GM12878 (cell line): ENCODE measurements around the gene OPRL1. TPM values are rescaled to one million over a fixed set of nuclear protein-coding genes. Genes with fewer than 3 reads are reported as not detected.
A peak's percentile ranks its signal among the peaks of the same experiment; 100 is the strongest.

Experiments
- ASH2L ChIP-seq: fragments of 300-600, 200-600 bp; sonication (generic); IDR thresholded peaks from 2 replicates; pipeline ENCODE4 v1.6.1; 2017; ENCODE audit warnings: low read depth, mild to moderate bottlenecking, borderline replicate concordance
- BCL11A ChIP-seq: IDR thresholded peaks from 2 replicates; pipeline ENCODE4 v1.6.1; 2011; ENCODE audit warnings: low read depth, low read length
- BHLHE40 ChIP-seq, 2 experiments: fragments of 450-650 bp in 1 of 2; IDR thresholded peaks; 2 replicates each; pipeline ENCODE4 v1.6.1; 2011 to 2017; ENCODE audit warnings: low read depth in 2 of 2, borderline replicate concordance in 1 of 2, improper control_type of control experiment in 1 of 2, low read length in 1 of 2, mild to moderate bottlenecking in 1 of 2
- CEBPB ChIP-seq, 2 experiments: fragments of 150-350 bp in 1 of 2; IDR thresholded peaks; 2 replicates each; pipeline ENCODE4 v1.6.1; 2012 to 2014; ENCODE audit warnings: low read depth in 2 of 2, low read length in 2 of 2, borderline replicate concordance in 1 of 2, inconsistent platforms in 1 of 2
- DPF2 ChIP-seq: fragments of 450-650 bp; IDR thresholded peaks from 2 replicates; pipeline ENCODE4 v1.6.1; 2017; ENCODE audit warnings: mild to moderate bottlenecking
- EGR1 ChIP-seq, 2 experiments: IDR thresholded peaks; 1 replicate in 1 of 2; 2 replicates in 1 of 2; pipeline ENCODE4 v1.6.1; 2011 to 2012; ENCODE audit warnings: low read depth in 2 of 2, low read length in 2 of 2, borderline replicate concordance in 1 of 2, mild to moderate bottlenecking in 1 of 2, moderate library complexity in 1 of 2
- EZH2 ChIP-seq: IDR thresholded peaks from 2 replicates; pipeline ENCODE4 v1.6.1; 2012; ENCODE audit warnings: low read depth, mild to moderate bottlenecking, control low read depth, inconsistent platforms, low read length, borderline replicate concordance; ENCODE audit not compliant: control insufficient read depth
- NR2F1 ChIP-seq: fragments of 450-650 bp; conservative IDR thresholded peaks from 2 replicates; pipeline ENCODE4 v1.6.1; 2017; ENCODE audit warnings: mild to moderate bottlenecking
- RAD51 ChIP-seq: fragments of 450-650 bp; IDR thresholded peaks from 2 replicates; pipeline ENCODE4 v1.6.1; 2016; ENCODE audit warnings: moderate library complexity, mild to moderate bottlenecking, inconsistent platforms
- SUPT20H ChIP-seq: IDR thresholded peaks from 2 replicates; pipeline ENCODE4 v1.6.1; 2011; ENCODE audit warnings: low read depth, mild to moderate bottlenecking, low read length, moderate library complexity, borderline replicate concordance; ENCODE audit not compliant: control insufficient read depth
- TBL1XR1 ChIP-seq: IDR thresholded peaks from 2 replicates; pipeline ENCODE4 v1.6.1; 2012; ENCODE audit warnings: low read depth, low read length, improper control_type of control experiment
- TCF12 ChIP-seq: IDR thresholded peaks from 2 replicates; pipeline ENCODE4 v1.6.1; 2011; ENCODE audit warnings: low read depth, mild to moderate bottlenecking, low read length
- ZZZ3 ChIP-seq: IDR thresholded peaks from 2 replicates; pipeline ENCODE4 v1.6.1; 2011; ENCODE audit warnings: low read depth; ENCODE audit not compliant: control insufficient read depth, insufficient read length
- polyA plus RNA-seq, 11 experiments: library from polyadenylated mRNA; depleted of rRNA in 4 of 11; unstranded in 6 of 11; stranded (reverse) in 5 of 11; fragments of >200 nt; fragmentation: Nextera tagmentation in 4 of 11; fragmentation: Illumina TruSeq in 1 of 11; extraction: Ambion mirVana in 4 of 11; extraction: Trizol in 1 of 11; gene quantifications; 1 replicate in 1 of 11; 2 replicates in 10 of 11; pipeline versions ENCODE4 v1.2.1 to v1.2.3, GENCODE V29; 2011 to 2016; ENCODE audit warnings: inconsistent platforms in 2 of 11, missing spikeins in 2 of 11, low read depth in 1 of 11
- total RNA-seq, 4 experiments: library from RNA; depleted of rRNA in 3 of 4; stranded (reverse); fragments of >200 nt in 3 of 4; fragmentation: Illumina TruSeq in 1 of 4; extraction: Trizol in 1 of 4; gene quantifications; 2 replicates each; pipeline versions ENCODE4 v1.2.1 to v1.2.3, GENCODE V29; 2013 to 2021
- TF ChIP-seq, protein P1 (sequence below): IDR thresholded peaks from 2 replicates; pipeline ENCODE4 v1.6.1; 2012; ENCODE audit warnings: improper control_type of control experiment, low read depth, low read length; ENCODE audit not compliant: insufficient replicate concordance
- TF ChIP-seq, protein P2 (sequence below): fragments of 450-650 bp; IDR thresholded peaks from 2 replicates; pipeline ENCODE4 v1.6.1; 2017; ENCODE audit warnings: low read depth, mild to moderate bottlenecking, moderate library complexity
- TF ChIP-seq, protein P3 (sequence below): fragments of 450-650 bp; formaldehyde crosslinking; IDR thresholded peaks from 2 replicates; pipeline ENCODE4 v1.5.0; 2022; ENCODE audit warnings: mild to moderate bottlenecking, missing genetic modification characterization
- TF ChIP-seq, protein P4 (sequence below): IDR thresholded peaks from 2 replicates; pipeline ENCODE4 v1.6.1; 2011; ENCODE audit warnings: low read depth, mild to moderate bottlenecking, low read length, moderate library complexity, borderline replicate concordance; ENCODE audit errors: extremely low read depth

The OPRL1 gene
- total and polyA plus RNA-seq, 10 of the 15 experiments (the other 5 are each of a cell fraction or from before 2014, with no cell fraction given) = 0.04 to 0.41 (median 0.24) TPM; not detected in 1

DNA sequence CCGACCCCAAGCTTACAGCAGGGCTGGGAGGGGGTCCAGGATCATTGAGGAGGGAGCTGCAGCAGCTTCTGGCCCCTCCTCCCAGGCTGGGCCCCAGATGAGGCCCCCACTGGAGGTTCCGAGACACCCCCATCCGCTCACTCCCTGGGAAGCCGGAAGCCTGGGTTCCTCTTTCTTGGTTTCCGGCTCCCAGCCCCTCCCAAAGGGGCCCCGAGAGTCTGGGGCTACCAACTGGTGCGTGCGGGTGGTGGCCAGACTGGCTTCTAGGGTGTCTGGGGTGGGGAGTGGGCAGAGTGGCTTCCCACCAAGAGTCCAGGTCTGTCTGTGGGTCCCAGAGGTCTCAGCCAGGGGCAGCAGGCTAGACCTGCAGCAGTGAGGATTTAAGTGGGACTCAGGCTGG lies 2.8 kb upstream of the OPRL1 start (continued):
- TF ChIP-seq, protein P1, sequence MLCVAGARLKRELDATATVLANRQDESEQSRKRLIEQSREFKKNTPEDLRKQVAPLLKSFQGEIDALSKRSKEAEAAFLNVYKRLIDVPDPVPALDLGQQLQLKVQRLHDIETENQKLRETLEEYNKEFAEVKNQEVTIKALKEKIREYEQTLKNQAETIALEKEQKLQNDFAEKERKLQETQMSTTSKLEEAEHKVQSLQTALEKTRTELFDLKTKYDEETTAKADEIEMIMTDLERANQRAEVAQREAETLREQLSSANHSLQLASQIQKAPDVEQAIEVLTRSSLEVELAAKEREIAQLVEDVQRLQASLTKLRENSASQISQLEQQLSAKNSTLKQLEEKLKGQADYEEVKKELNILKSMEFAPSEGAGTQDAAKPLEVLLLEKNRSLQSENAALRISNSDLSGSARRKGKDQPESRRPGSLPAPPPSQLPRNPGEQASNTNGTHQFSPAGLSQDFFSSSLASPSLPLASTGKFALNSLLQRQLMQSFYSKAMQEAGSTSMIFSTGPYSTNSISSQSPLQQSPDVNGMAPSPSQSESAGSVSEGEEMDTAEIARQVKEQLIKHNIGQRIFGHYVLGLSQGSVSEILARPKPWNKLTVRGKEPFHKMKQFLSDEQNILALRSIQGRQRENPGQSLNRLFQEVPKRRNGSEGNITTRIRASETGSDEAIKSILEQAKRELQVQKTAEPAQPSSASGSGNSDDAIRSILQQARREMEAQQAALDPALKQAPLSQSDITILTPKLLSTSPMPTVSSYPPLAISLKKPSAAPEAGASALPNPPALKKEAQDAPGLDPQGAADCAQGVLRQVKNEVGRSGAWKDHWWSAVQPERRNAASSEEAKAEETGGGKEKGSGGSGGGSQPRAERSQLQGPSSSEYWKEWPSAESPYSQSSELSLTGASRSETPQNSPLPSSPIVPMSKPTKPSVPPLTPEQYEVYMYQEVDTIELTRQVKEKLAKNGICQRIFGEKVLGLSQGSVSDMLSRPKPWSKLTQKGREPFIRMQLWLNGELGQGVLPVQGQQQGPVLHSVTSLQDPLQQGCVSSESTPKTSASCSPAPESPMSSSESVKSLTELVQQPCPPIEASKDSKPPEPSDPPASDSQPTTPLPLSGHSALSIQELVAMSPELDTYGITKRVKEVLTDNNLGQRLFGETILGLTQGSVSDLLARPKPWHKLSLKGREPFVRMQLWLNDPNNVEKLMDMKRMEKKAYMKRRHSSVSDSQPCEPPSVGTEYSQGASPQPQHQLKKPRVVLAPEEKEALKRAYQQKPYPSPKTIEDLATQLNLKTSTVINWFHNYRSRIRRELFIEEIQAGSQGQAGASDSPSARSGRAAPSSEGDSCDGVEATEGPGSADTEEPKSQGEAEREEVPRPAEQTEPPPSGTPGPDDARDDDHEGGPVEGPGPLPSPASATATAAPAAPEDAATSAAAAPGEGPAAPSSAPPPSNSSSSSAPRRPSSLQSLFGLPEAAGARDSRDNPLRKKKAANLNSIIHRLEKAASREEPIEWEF = peak; percentile 78
- TF ChIP-seq TBL1XR1 (peak; percentile 23; the same call in 1 of the 2 replicates), EZH2 (no peak), EGR1 (IDR thresholded peaks at IDR 0.05; ENCODE audit: borderline replicate concordance in 1 of 2, low read depth in 2 of 2, low read length in 2 of 2) (no peak), BHLHE40 (IDR thresholded peaks at IDR 0.05; ENCODE audit: borderline replicate concordance in 1 of 2, low read depth in 2 of 2, low read length in 1 of 2) (peak; percentile 41 to 52; a peak in 1 of 4 replicates), ZZZ3 (no peak), RAD51 (no peak), CEBPB (IDR thresholded peaks at IDR 0.05; ENCODE audit: borderline replicate concordance in 1 of 2, low read depth in 2 of 2, low read length in 2 of 2) (no peak), TCF12 (no peak), BCL11A (0 out of 2 replicates have a peak, but pooled peaks have one; percentile 17), DPF2 (peak; percentile 48; the same call in 1 of the 2 replicates), ASH2L (no peak), SUPT20H (no peak), NR2F1 (no peak; the same call in 1 of the 2 replicates)
- TF ChIP-seq, protein P2, sequence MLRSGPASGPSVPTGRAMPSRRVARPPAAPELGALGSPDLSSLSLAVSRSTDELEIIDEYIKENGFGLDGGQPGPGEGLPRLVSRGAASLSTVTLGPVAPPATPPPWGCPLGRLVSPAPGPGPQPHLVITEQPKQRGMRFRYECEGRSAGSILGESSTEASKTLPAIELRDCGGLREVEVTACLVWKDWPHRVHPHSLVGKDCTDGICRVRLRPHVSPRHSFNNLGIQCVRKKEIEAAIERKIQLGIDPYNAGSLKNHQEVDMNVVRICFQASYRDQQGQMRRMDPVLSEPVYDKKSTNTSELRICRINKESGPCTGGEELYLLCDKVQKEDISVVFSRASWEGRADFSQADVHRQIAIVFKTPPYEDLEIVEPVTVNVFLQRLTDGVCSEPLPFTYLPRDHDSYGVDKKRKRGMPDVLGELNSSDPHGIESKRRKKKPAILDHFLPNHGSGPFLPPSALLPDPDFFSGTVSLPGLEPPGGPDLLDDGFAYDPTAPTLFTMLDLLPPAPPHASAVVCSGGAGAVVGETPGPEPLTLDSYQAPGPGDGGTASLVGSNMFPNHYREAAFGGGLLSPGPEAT = 0 out of 2 replicates have a peak, but pooled peaks have one; percentile 44
- TF ChIP-seq, protein P3, sequence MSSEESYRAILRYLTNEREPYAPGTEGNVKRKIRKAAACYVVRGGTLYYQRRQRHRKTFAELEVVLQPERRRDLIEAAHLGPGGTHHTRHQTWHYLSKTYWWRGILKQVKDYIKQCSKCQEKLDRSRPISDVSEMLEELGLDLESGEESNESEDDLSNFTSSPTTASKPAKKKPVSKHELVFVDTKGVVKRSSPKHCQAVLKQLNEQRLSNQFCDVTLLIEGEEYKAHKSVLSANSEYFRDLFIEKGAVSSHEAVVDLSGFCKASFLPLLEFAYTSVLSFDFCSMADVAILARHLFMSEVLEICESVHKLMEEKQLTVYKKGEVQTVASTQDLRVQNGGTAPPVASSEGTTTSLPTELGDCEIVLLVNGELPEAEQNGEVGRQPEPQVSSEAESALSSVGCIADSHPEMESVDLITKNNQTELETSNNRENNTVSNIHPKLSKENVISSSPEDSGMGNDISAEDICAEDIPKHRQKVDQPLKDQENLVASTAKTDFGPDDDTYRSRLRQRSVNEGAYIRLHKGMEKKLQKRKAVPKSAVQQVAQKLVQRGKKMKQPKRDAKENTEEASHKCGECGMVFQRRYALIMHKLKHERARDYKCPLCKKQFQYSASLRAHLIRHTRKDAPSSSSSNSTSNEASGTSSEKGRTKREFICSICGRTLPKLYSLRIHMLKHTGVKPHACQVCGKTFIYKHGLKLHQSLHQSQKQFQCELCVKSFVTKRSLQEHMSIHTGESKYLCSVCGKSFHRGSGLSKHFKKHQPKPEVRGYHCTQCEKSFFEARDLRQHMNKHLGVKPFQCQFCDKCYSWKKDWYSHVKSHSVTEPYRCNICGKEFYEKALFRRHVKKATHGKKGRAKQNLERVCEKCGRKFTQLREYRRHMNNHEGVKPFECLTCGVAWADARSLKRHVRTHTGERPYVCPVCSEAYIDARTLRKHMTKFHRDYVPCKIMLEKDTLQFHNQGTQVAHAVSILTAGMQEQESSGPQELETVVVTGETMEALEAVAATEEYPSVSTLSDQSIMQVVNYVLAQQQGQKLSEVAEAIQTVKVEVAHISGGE (CRISPR knock-in tag) = no peak
- TF ChIP-seq, protein P4, sequence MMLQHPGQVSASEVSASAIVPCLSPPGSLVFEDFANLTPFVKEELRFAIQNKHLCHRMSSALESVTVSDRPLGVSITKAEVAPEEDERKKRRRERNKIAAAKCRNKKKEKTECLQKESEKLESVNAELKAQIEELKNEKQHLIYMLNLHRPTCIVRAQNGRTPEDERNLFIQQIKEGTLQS = no peak
